NCI-H2227 (cell line): ENCODE data around the gene B9D2.
A peak's percentile ranks its signal among the peaks of the same experiment; 100 is the strongest.
"Not testable (repeated sequence)": the region's sequence is repeated elsewhere in the genome, so short reads cannot be mapped to it uniquely, and the experiment has no call there.

Experiments used
- DNase-seq: peaks from one replicate; lab custom pipeline; 2025; ENCODE audit not compliant: unreplicated experiment; lab: John Stamatoyannopoulos, UW

B9D2 gene

DNA sequence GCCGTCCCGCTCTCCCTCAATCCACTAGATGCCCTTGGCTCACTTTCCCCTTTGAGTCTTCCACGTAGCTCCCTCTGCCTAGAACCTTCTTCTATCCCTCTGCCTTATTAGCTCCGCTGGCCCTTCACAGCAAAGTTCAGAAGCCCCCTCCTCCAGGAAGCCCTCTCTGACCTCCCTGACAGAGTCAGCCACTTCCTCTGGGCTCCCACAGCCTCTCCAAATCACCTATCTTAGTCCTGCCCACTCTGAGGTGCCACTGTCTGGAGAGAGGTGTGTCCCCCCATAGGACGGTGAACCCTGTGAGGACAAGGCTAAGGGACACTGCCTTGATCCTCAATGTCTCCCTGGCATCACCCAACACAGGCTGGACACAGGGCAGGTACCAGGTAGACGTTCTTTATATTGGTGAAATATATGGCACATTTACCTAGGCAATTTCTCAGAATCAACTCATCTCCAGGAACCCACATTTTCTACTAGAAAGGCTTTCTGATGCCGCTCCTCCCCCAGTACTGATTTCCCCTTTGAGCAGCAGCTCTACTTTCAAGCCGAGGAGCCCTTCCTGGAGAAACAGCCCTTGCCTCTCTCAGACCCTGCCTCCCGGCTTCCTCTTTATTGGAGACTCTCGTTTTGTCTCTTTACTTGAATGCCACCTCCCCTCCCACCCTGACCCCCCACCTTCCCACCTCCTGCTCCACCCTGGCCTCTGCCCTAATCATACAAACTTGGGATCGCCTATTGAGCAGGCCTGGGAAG is 6.8 kb downstream of the B9D2 start:
- no peak for DNase-seq

DNA sequence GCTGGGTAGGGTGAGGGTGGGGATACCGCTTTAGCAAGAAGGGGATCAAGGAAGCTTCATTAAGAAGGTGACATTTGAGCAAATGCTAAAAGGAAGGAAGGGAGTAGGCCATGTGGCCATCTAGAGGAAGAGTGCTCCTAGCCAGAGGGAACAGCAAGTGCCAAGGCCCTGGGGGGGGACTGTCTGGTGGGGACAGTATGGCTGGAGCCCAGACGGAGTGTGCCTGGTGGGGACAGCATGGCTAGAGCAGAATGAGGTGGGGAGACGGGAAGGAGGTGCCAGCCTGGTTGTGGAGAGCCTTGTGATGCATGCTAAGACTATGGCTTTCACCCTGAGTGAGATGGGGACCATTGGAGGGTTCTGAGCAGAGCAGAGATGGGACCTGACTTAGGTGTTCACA is 8.1 kb downstream of the B9D2 start:
- DNase-seq = no peak

DNA sequence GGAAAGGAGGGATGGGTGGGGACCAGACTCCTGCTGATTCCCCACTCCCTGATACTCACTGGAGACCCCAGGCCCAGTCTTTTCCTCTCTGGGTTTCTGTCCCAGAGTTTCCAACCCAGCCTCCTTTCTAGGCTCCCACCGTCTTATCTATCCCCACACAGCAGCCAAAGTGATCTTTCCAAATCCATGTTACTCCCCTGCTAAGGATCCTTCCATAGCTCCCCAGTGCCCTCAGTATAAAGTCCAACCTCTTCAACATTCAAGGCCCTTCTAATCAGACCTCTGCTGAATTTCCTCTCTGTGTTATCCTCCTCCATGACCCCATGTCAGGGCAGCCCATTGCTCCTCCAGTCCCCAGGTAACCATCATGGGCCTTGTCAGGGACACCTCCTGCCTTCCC is 8.9 kb downstream of the B9D2 start:
- no peak for DNase-seq

DNA sequence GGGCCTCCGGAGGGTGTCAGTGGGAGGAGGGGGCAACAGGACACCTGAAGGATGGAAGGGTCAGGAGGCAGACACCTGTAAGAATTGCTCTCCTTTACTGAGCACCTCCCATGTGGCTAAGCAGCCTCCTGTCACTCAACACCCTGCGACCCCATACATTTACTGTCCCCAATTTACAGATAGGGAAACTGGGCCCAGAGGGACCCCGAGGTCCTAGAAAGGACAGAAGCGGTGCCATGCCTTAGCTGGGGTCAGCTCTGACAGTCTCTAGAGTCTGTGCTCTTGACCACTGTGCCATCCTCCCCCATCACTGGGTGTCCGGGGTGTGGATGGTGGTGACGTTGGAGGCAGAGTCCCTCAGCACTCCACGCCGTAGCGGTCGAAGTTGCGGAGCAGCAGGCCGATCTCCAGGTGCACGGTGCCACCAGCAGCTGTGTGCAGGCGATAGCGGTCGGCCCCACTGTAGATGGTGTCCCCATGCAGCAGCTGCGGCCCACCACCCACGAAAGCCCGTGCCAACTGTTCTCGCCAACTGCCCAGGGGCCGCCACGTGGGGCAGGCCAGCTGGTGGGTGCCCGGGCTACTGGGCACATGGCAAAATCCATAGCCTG is 9.5 kb downstream of the B9D2 start:
- no peak for DNase-seq

DNA sequence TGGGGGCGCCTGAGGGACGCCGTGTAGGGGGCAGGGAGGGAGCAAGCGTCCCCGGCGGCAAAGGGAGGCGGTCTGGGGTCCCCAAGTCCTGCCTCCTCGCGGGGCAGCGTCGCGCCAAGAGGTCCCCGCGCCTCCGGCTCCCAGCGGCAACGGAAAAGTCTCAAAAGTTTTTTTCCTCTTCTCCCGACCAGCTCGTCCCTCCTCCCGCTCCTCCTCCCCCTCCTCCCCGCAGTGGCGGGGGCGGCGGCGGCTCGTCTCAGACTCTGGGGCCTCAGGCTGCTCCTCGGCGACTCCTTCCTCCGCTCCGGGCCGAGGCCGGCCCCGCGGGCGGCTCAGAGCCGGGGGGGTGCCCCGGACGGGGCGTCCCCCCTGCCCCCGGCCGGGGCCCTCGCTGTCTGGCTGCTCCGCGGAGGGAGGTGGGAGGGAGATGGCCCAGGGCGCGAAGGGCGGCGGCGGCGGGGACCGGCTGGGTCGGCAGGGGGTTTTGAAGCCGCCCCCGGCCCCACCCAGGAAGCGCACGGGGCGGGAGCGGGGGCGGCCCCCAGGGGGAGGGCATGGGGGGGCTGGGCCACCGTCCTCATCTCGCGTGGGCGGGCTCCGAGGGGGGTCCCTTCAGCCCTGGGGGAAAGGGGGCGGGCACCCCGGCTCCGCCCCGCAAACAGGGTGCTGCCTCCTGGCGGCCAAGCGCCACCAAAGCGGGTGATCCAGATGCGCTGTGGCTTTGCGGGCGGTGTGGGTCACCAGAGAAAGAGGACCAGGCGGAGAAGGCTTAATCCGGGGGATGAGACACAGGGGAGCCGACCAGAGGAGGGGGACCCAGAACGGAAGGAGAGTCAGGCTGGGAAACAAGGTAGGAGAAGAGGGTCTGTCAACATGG is 10.2 kb downstream of the B9D2 start, which contains the start of gene TGFB1:
TGFB1 (minus strand) TSS at position 457 of the 877 bp plus-strand sequence. CDS start 878 bp downstream, outside the sequence.
- DNase-seq = peak; percentile 89

DNA sequence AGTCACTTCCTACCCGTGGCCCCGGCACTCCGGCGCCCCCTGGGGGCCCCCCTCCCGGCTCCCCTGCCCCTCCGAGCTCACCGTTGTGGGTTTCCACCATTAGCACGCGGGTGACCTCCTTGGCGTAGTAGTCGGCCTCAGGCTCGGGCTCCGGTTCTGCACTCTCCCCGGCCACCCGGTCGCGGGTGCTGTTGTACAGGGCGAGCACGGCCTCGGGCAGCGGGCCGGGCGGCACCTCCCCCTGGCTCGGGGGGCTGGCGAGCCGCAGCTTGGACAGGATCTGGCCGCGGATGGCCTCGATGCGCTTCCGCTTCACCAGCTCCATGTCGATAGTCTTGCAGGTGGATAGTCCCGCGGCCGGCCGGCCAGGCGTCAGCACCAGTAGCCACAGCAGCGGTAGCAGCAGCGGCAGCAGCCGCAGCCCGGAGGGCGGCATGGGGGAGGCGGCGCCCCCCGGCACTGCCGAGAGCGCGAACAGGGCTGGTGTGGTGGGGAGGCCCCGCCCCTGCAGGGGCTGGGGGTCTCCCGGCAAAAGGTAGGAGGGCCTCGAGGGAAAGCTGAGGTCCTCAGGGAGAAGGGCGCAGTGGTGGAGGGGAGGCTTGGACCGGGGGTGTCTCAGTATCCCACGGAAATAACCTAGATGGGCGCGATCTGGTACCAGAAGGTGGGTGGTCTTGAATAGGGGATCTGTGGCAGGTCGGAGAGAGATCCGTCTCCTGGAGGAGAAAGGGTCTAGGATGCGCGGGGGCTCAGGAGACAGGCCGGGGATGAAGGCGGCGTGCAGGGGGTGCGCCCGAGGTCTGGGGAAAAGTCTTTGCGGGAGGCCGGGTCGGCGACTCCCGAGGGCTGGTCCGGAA is 11.1 kb downstream of the B9D2 start:
- DNase-seq = peak; percentile 72

DNA sequence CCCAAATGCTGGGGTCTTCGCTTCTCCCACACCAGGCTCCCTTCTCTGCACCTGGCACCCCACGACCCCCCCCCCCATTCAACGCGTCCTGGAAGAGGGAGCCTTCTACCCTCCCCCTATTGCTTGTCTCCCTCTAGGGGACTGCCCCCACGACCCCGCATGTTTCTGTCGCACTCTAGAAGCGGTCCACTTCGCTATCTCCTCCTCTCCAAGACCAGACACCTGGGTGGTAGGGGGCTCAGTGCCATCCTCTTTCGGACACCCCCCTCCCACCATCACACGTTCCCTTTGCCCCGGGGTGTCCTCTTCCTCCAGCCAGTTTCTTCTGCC is 11.7 kb downstream of the B9D2 start:
- no peak for DNase-seq

DNA sequence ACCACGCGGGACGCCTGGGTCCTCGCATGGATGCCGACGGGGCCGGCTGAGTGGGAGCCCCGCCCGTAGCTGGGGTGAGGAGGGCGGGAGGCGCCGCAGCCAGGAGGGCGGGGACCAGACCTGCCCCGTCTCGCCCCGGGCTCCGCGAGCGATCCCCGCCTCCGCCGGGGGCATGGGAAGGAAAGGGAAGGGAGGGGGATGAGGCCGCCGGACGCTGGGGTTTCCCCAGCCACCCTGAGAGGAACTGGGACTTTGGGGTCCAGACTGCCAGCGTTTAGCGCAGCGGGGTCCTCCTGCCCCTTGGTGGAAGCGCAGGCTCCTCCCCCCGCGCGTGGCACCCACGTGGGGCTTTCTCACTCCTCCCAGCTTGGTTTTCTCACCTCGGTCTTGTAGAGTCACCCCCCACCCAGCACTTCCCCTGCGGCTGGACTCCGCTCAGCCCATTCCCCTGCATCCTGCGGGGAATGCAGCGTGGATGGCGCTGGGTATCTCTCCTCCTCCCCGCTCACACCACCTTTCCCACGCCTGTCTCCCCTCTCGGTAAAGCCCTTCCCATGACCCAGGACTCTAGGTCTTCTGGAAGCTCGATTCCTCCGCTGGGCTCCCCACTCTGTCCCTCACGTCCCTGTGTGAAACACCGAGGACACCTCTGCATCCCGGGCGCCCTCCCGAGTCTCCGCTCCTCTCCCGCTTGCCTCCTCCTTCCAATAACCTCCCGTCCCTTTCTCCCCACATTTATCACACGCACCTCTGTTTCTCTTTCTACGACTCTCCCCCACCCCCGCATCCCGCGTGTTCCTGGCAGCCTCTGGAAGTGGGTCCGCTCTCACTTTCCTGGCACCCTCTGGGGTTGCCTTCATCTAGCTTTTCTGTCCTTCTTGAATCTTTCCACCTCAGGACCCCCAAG is 12.4 kb downstream of the B9D2 start:
- DNase-seq = peak; percentile 71

DNA sequence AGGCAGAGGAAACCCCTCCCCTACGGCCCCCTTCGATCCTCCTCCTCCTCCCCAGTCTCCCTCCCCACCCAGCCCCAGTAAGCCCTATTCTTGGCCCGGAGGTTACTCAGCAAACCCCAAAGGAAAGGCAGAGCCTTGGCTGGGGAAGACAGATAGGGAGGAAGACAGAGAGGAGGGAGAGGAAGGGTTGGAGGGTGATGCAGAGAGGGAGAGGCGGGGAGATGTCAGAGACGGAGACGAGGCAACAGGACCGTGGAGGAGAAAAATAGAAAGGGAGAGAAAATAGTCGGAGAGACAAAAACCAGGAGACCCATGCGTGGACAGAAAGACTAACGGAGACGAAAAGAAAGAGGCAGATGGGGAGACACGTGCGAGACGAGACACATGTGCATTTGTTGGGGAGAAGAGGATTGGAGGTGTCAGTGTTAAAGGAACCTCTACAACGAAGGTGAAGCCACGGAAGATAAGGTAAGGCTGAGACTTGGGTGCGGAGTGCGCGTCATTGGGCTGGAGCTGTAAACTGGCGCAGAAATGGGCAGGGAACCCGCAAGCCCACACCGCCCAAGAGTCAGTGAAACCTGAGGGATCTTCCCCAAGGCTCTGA is 13.1 kb downstream of the B9D2 start:
- DNase-seq = no peak

DNA sequence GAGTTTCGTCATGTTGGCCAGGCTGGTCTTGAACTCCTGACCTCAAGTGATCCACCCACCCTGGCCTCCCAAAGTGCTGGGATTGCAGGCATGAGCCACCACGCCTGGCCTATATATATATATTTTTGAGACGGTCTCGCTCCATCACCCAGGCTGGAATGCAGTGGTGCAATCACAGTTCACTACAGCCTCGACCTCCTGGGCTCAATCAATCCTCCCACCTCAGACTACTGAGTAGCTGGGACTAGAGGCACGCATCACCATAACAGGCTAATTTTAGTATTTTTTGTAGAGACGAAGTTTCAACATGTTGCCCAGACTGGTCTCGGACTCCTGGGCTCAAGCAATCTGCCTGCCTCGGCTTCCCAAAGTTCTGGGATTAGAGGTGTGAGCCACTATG is 17.0 kb downstream of the B9D2 start:
- DNase-seq = not testable (repeated sequence)

DNA sequence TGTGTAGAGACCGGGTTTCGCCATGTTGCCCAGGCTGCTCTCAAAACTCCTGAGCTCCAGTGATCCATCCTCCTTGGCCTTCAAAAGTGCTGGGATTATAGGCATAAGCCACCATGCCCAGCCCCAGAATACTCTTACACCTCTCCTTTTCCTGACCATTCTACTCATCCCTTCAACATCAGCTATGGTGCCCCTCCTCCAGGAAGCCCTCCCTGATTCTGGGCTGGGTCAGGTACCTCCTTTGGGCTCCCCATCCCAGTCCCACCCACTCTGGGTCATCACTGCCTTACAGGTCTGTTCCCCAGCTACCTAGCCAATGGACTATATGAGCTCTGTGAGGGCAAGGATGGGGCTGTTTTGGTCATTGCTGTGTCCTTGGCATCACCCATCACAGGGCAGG is 19.8 kb downstream of the B9D2 start:
- DNase-seq = no peak

DNA sequence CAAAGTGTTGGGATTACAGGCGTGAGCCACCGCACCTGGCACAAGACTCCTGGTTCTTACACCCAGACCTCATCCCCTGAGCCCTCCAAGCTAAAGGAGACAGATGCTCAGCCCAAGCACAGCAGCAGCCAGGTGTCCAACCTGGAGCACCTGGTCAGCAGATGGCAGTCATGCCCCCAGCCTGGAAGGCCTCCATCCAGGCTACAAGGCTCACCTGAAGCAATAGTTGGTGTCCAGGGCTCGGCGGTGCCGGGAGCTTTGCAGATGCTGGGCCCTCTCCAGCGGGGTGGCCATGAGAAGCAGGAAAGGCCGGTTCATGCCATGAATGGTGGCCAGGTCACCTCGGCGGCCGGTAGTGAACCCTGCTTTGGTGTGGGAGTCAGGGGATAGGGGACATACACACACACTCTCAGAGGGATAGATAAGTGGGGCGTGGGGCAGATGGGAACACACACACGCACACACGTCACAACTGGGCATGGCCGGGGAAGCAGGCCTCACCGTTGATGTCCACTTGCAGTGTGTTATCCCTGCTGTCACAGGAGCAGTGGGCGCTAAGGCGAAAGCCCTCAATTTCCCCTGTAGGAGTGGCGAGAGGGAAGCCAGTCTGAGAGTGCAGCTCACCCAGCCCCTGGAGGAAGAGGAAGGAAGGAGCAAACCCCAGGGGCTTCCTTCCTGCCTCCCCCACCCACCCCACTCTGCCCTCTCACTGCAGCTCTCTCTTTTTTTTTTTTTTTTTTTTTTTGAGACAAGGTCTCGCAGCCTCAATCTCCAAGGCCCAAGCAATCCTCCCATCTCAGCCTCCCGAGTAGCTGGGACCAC is 22.1 kb downstream of the B9D2 start:
- DNase-seq = no peak

DNA sequence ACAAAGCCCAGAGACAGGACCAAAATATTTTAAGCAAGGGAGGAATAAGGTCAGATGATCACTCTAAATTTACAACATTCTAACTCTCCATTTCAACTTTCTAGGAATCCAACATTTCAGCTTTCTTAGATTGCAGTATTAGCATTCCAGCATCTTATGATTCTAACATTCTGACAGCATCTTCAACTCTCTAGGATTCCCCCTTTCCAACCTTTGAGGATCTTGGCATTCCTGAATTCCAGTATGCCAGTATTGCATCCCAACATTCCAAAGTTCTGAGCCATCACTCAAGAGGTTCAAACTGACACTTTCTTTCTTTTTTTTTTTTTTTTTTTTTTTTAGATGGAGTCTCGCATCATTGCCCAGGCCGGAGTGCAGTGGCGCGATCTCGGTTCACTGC is 24.0 kb downstream of the B9D2 start:
- DNase-seq = no peak

DNA sequence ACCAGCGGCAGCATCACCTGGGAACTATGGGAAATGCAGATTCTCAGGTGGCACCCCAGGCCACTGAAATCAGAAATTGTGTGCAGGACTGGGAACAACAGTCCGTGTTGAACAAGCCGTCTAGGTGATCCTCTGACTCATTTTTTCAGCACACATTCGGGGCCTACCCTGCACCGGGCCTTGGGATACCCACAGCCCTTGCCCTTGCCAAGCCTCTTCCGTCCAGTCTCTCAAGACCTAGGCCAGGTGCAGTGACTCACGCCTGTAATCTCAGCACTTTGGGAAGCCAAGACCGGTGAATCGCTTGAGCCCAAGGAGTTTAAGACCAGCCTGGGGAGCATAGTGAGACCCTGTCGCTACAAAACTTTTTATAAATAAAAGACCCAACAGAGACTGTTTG is 28.5 kb downstream of the B9D2 start:
- no peak for DNase-seq

DNA sequence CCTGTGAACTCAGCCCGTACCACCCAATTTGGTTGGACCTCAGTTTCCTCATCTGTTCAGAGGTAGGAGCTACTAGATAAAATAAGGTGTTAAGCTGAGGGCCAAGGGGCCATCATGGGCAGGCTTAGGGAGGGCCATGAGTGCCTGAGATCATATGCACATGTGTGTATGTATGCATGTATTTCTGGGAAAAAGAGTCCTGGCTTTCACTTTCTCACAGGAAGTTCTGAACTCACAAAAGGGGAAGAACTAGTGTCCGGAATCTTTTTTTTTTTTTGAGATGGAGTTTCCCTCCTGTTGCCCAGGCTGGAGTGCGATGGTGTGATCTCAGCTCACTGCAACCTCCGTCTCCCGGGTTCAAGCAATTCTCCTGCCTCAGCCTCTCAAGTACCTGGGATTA is 29.2 kb downstream of the B9D2 start:
- no peak for DNase-seq

DNA sequence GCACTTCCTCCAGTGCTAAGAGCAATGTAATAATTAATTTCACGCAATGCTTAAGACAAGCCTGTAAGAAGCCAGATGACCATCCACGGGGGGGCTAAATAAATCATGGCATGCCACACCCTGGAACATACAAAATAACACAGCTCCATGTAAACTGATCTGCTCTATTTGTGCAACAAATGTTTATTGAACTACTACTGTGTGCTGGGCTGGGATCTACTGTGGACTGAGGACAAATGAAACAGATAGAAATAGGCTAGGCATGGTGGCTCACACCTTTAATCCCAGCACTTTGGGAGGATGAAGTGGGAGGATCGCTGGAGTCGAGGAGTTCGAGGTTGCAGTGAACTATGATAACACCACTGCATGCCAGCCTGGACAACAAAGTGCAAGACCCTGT is 31.5 kb downstream of the B9D2 start:
- DNase-seq = no peak

DNA sequence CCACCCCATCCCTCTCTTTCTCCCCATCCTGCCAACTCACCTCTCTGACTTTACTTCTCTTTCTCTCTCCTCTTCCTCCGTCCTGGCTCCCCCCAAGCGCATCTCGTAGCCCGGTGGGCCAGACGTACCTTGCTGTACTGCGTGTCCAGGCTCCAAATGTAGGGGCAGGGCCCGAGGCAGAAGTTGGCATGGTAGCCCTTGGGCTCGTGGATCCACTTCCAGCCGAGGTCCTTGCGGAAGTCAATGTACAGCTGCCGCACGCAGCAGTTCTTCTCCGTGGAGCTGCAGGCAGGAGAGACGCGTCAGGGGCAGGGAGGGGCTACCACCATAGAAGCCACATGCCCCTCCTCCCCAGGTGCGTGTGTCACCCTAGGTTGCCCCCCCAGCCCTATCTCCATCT is 31.9 kb downstream of the B9D2 start:
- DNase-seq = no peak

DNA sequence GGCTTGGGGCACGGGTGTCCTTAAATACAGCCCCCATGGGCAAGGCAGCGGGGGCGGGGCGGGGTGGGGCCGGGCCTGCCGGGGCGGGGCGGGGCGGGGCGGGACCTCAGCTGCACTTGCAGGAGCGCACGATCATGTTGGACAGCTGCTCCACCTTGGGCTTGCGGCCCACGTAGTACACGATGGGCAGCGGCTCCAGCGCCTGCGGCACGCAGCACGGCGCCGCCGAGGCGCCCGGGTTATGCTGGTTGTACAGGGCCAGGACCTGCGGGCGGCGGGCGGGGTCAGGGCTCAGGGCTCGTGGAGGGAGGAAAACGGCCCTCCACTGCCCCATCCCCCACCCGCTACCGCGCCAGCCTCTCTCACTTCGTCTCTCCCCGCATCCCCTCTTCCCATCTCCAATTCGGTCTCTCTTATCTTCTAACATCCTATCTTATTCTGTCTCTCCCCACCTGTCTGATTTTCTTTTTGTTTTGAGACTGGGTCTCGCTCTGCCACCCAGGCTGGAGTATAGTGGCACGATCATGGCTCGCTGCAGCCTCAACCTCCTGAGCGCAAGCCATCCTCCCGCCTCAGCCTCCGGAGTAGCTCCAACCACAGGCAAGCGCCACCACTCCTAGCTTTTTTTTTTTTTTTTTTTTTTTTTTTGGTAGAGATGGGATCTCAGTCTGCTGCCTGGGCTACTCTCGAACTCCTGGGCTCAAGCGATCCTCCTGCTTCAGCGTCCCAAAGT is 32.8 kb downstream of the B9D2 start:
- DNase-seq = peak; percentile 70
